Osteocyte (in vitro differentiated cells): ENCODE results near the gene TUBB2B. TPM values are rescaled to one million over a fixed set of nuclear protein-coding genes. Genes with fewer than 3 reads are reported as not detected.
A peak's percentile ranks its signal among the peaks of the same experiment; 100 is the strongest.

Experiments used
- DNase-seq: peaks from one replicate; pipeline ENCODE4 v3.0.0; 2021; ENCODE audit warnings: mixed read lengths; ENCODE audit not compliant: unreplicated experiment; ENCODE audit errors: extremely low spot score
- H3K27ac Mint-ChIP-seq: one replicate; pipeline ENCODE4 v1.8.0; 2021; ENCODE audit warnings: mild to moderate bottlenecking, mixed read lengths; ENCODE audit not compliant: unreplicated experiment
- H3K27me3 Mint-ChIP-seq: one replicate; pipeline ENCODE4 v1.8.0; 2021; ENCODE audit warnings: mixed read lengths; ENCODE audit not compliant: unreplicated experiment
- H3K36me3 Mint-ChIP-seq: one replicate; pipeline ENCODE4 v1.8.0; 2021; ENCODE audit warnings: mixed read lengths; ENCODE audit not compliant: unreplicated experiment
- H3K4me1 Mint-ChIP-seq: one replicate; pipeline ENCODE4 v1.8.0; 2021; ENCODE audit warnings: mixed read lengths; ENCODE audit not compliant: unreplicated experiment
- H3K4me3 Mint-ChIP-seq: one replicate; pipeline ENCODE4 v1.8.0; 2021; ENCODE audit warnings: mild to moderate bottlenecking, moderate library complexity, mixed read lengths; ENCODE audit not compliant: unreplicated experiment
- H3K9me3 Mint-ChIP-seq: one replicate; pipeline ENCODE4 v1.8.0; 2021; ENCODE audit warnings: mixed read lengths; ENCODE audit not compliant: unreplicated experiment
- CTCF ChIP-seq: fragments of 200-600 bp; sonication (generic); IDR thresholded peaks from 2 replicates; pipeline ENCODE4 v1.5.0; 2021; ENCODE audit warnings: antibody characterized with exemption, mild to moderate bottlenecking, moderate library complexity
- total RNA-seq: library from RNA; stranded (reverse); gene quantifications from 2 replicates; pipeline ENCODE4 v1.2.1, GENCODE V29; 2021

Gene TUBB2B
- total RNA-seq, 1 donor from 2014 or later = 61.7 TPM

GRCh38 chr6:3226481-3227362, 731 bp downstream of the TUBB2B start:
- DNase-seq = no peak
- peak overlapping the region; percentile 91 for H3K4me3 Mint-ChIP-seq
- H3K4me1 Mint-ChIP-seq = peaks cover 51% of the 10 kb centered on the region
- peaks cover 6% of the 10 kb centered on the region for H3K27me3 Mint-ChIP-seq
- H3K36me3 Mint-ChIP-seq = peaks cover 15% of the 10 kb centered on the region
- TF ChIP-seq CTCF = no peak
- H3K27ac Mint-ChIP-seq = peak overlapping the region; percentile 71
- no peaks in the 10 kb centered on the region for H3K9me3 Mint-ChIP-seq

- TF ChIP-seq CTCF = no peak
- Mint-ChIP-seq H3K27ac (no peak overlapping the region), H3K36me3 (peaks cover 15% of the 10 kb centered on the region), H3K4me1 (peaks cover 49% of the 10 kb centered on the region), H3K4me3 (peak overlapping the region; percentile 91), H3K27me3 (peaks cover 6% of the 10 kb centered on the region), H3K9me3 (no peaks in the 10 kb centered on the region)
- no peak for DNase-seq
These were observed 1.4 kb downstream of the TUBB2B start for GRCh38 chr6:3226042-3226441.

GRCh38 chr6:3222506-3223038, 4.9 kb downstream of the TUBB2B start:
- H3K9me3 Mint-ChIP-seq = no peaks in the 10 kb centered on the region
- no peak overlapping the region for H3K4me3 Mint-ChIP-seq
- H3K27ac Mint-ChIP-seq = no peak overlapping the region
- peaks cover 15% of the 10 kb centered on the region for H3K36me3 Mint-ChIP-seq
- no peaks in the 10 kb centered on the region for H3K27me3 Mint-ChIP-seq
- DNase-seq = no peak
- no peak for TF ChIP-seq CTCF
- peaks cover 23% of the 10 kb centered on the region for H3K4me1 Mint-ChIP-seq

- H3K27me3 Mint-ChIP-seq = no peaks in the 10 kb centered on the region
- DNase-seq = no peak
- H3K36me3 Mint-ChIP-seq = peaks cover 15% of the 10 kb centered on the region
- H3K27ac Mint-ChIP-seq = no peak overlapping the region
- no peak overlapping the region for H3K4me3 Mint-ChIP-seq
- H3K4me1 Mint-ChIP-seq = peaks cover 18% of the 10 kb centered on the region
- no peaks in the 10 kb centered on the region for H3K9me3 Mint-ChIP-seq
- TF ChIP-seq CTCF = no peak
These were observed 5.9 kb downstream of the TUBB2B start for GRCh38 chr6:3221578-3221977.

GRCh38 chr6:3220366-3220765, 7.1 kb downstream of the TUBB2B start:
- Mint-ChIP-seq H3K27me3 (no peaks in the 10 kb centered on the region), H3K36me3 (peaks cover 12% of the 10 kb centered on the region), H3K4me1 (peaks cover 7% of the 10 kb centered on the region), H3K4me3 (no peak overlapping the region), H3K27ac (no peak overlapping the region), H3K9me3 (no peaks in the 10 kb centered on the region)
- DNase-seq = no peak
- TF ChIP-seq CTCF = no peak
